Mucosa of descending colon (tissue), 3 donors: ENCODE results near the gene SOCS3. TPM values are rescaled to one million over a fixed set of nuclear protein-coding genes. Genes with fewer than 3 reads are reported as not detected.

Source experiments
- ATAC-seq: fragments of 200-7000 bp; cut with Tn5 transposase; one replicate; pipeline ENCODE4 v1.9.1; 2020; ENCODE audit warnings: mild to moderate bottlenecking, moderate library complexity
- DNase-seq, 3 donors: peaks; one replicate each; pipeline ENCODE4 v3.0.0-alpha.2; 2020
- H3K36me3 ChIP-seq: fragments of 200-600 bp; one replicate; pipeline ENCODE4 v1.8.0; 2021; ENCODE audit warnings: low read depth, mild to moderate bottlenecking
- H3K4me1 ChIP-seq: fragments of 200-600 bp; one replicate; pipeline ENCODE4 v1.8.0; 2021; ENCODE audit warnings: low read depth, mild to moderate bottlenecking
- H3K4me3 ChIP-seq: fragments of 200-600 bp; one replicate; pipeline ENCODE4 v1.8.0; 2021; ENCODE audit warnings: mild to moderate bottlenecking
- H3K9me3 ChIP-seq: fragments of 200-600 bp; one replicate; pipeline ENCODE4 v1.8.0; 2021; ENCODE audit warnings: mild to moderate bottlenecking
- intact Hi-C, 2 donors: fragments of 100-400 bp; cut with DNase I in 1 of 2; cut with micrococcal nuclease in 1 of 2; formaldehyde crosslinking; loops; one replicate each; pipeline versions ENCODE4 v1.11.0 to v1.11.1; 2022; cut with DNase I, micrococcal nuclease
- total RNA-seq, 3 donors: library from RNA; stranded (reverse); fragmentation: NEBNext Ultra II Directional in 2 of 3; extraction: Animal tissue kit (Norgen Biotek cat#: 25700) in 2 of 3; gene quantifications; one replicate each; pipeline versions ENCODE4 v1.2.1 to v1.2.4, GENCODE V29; 2021 to 2023
- TF ChIP-seq, protein P1 (sequence below): fragments of 200-600 bp; IDR thresholded peaks from one replicate; pipeline ENCODE4 v1.8.0; 2022; ENCODE audit warnings: antibody characterized with exemption, mild to moderate bottlenecking
- donor health status: DM: no; HTN: no; CAD: no; lungs with moderate emphysema.
- donor health status: DM: no; HTN: no; CAD: no.
- donor health status: DM: no; HTN: yes; CAD: no.

SOCS3 gene
- total RNA-seq, 3 donors from 2014 or later: 21.9 to 41.3 (median 23.2) TPM

DNA sequence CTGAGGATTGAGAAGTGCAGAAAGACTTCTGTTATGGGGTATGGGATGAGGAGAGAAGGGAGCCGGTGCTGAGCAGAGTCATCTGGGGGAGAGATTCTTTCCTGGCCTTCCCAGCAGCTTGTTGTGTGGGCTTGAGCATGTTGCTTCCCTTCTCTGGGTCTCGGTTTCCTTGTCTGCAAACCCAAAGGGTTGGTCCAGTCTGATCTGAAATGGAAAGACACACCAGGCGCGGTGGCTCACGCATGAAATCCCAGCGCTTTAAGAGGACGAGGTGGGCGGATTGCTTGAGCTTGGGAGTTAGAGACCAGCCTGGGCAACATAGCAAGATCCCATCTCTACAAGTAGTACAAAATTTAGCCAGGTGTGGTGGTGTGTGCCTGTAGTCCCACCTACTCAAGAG, 6.0 kb downstream of the SOCS3 start:
- no peak for ATAC-seq

DNA sequence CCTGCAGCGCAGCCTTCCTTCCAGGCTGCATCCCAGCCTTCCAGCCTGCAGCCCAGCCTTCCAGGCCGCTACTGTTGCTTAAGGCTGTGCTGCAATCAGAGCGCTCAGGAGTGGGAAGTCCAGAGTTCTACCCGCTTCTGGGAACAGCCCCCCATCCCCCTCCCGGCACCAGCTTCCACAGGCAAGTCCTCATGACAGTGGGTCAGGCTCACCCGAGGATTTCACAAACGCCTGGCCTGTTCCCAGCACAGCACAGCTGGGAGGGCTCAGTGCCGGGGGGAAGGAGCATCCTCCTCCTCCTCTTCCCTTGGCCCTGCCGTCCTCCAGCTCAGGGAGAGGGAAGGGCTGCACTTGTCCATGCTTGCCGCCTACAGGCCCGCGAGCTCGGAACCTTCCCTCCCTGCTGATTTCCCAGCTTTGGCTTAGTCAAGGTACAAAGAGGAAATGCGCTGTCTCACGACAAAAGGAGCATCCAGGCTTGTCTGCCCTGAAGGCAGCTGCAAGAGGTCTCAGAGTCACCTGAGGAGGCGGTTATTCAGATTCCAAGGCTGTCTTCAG, 8.3 kb downstream of the SOCS3 start:
- peaks cover 21% of the 10 kb centered on the region for H3K4me1 ChIP-seq
- ATAC-seq: peak; percentile 29
- no peak overlapping the region for H3K4me3 ChIP-seq
- H3K36me3 ChIP-seq: no peaks in the 10 kb centered on the region
- DNase-seq: peak; percentile 83 to 93 (median 83)
- intact Hi-C loops: no loop called here
- no peaks in the 10 kb centered on the region for H3K9me3 ChIP-seq
- TF ChIP-seq, protein P1, sequence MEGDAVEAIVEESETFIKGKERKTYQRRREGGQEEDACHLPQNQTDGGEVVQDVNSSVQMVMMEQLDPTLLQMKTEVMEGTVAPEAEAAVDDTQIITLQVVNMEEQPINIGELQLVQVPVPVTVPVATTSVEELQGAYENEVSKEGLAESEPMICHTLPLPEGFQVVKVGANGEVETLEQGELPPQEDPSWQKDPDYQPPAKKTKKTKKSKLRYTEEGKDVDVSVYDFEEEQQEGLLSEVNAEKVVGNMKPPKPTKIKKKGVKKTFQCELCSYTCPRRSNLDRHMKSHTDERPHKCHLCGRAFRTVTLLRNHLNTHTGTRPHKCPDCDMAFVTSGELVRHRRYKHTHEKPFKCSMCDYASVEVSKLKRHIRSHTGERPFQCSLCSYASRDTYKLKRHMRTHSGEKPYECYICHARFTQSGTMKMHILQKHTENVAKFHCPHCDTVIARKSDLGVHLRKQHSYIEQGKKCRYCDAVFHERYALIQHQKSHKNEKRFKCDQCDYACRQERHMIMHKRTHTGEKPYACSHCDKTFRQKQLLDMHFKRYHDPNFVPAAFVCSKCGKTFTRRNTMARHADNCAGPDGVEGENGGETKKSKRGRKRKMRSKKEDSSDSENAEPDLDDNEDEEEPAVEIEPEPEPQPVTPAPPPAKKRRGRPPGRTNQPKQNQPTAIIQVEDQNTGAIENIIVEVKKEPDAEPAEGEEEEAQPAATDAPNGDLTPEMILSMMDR: no peak

More for the DNA sequence above, 6.0 kb downstream of the SOCS3 start:
- TF ChIP-seq, protein P1: no peak
- no peaks in the 10 kb centered on the region for H3K36me3 ChIP-seq
- no peak for DNase-seq
- H3K4me3 ChIP-seq: no peak overlapping the region
- intact Hi-C loops: no loop called here
- H3K9me3 ChIP-seq: no peaks in the 10 kb centered on the region
- peaks cover 34% of the 10 kb centered on the region for H3K4me1 ChIP-seq

GRCh38 chr17:78349891-78350642, 9.8 kb downstream of the SOCS3 start:
- Histone ChIP-seq H3K9me3 (no peaks in the 10 kb centered on the region), H3K4me3 (no peak overlapping the region), H3K4me1 (peaks cover 15% of the 10 kb centered on the region), H3K36me3 (no peaks in the 10 kb centered on the region)
- intact Hi-C loops: no loop called here
- TF ChIP-seq, protein P1: no peak
- ATAC-seq: no peak
- no peak for DNase-seq

- Histone ChIP-seq H3K9me3 (no peaks in the 10 kb centered on the region), H3K4me3 (no peak overlapping the region), H3K4me1 (peaks cover 18% of the 10 kb centered on the region), H3K36me3 (no peaks in the 10 kb centered on the region)
- intact Hi-C loops: no loop called here
- DNase-seq: no peak
- TF ChIP-seq, protein P1: no peak
- ATAC-seq: no peak
Observed at GRCh38 chr17:78348055-78348770, 11.7 kb downstream of the SOCS3 start.

DNA sequence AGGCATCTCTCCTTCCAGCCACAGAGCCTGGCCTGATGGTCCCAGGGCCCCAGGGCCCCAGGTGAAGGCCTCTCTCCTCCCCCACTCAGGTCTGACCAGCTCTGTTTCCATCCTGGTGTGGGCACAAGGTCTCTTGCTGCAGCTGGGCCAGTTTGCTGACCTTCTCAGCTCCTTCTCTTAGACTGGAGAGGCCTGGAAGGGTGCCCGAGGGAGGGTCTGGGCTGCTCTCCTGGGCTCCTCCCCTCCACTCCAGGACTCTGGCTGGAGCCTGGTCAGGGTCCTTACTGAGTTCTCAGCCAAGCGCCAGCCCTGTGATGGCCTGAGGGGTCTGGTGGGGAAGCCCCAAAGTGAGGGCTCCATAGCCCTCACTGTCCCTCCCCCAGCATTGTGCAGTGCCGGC, 12.4 kb downstream of the SOCS3 start:
- DNase-seq: no peak
- no peak for ATAC-seq
- peaks cover 22% of the 10 kb centered on the region for H3K4me1 ChIP-seq
- intact Hi-C loops: no loop called here
- H3K4me3 ChIP-seq: no peak overlapping the region
- TF ChIP-seq, protein P1: no peak
- no peaks in the 10 kb centered on the region for H3K36me3 ChIP-seq
- no peaks in the 10 kb centered on the region for H3K9me3 ChIP-seq
